ENCODE data around the gene APOA4.

Gene APOA4

GRCh38 chr11:116798368-116798767, 24.7 kb downstream of the APOA4 start:
- no peak for DNase-seq

GRCh38 chr11:116797816-116798215, 25.3 kb downstream of the APOA4 start:
- DNase-seq, result no peak

GRCh38 chr11:116796548-116796947, 26.6 kb downstream of the APOA4 start:
- no peak for DNase-seq

- no peak for DNase-seq
Observed at GRCh38 chr11:116794851-116795250, 28.3 kb downstream of the APOA4 start.

GRCh38 chr11:116793772-116794097, 29.4 kb downstream of the APOA4 start:
- no peak for DNase-seq

- no peak for DNase-seq
Observed at GRCh38 chr11:116792869-116793771, 30.0 kb downstream of the APOA4 start.

GRCh38 chr11:116792144-116792868, 30.8 kb downstream of the APOA4 start:
- no peak for DNase-seq

- DNase-seq, result no peak
Observed at GRCh38 chr11:116791813-116792143, 31.3 kb downstream of the APOA4 start, which contains the start of gene APOA5. TSS of gene APOA5 (minus strand) at chr11:116791879. CDS start at chr11:116791860, 19 bp downstream.

- peak; percentile 40 to 65 (median 59) for DNase-seq
Observed at GRCh38 chr11:116791002-116791812, 31.9 kb downstream of the APOA4 start.

GRCh38 chr11:116790167-116791001, 32.7 kb downstream of the APOA4 start:
- no peak for DNase-seq

- DNase-seq, result no peak
Observed at GRCh38 chr11:116788975-116789374, 34.1 kb downstream of the APOA4 start.

GRCh38 chr11:116788534-116788933, 34.6 kb downstream of the APOA4 start:
- no peak for DNase-seq

- DNase-seq, result peak; percentile 71 to 85 (median 80)
Observed at GRCh38 chr11:116787786-116788486, 35.2 kb downstream of the APOA4 start, which contains the start of gene ZPR1. TSS of gene ZPR1 (minus strand) at chr11:116788023. CDS start at chr11:116787990, 33 bp downstream.

GRCh38 chr11:116787436-116787785, 35.7 kb downstream of the APOA4 start:
- no peak for DNase-seq

- DNase-seq, result no peak
Observed at GRCh38 chr11:116786966-116787365, 36.1 kb downstream of the APOA4 start.

GRCh38 chr11:116786326-116786725, 36.8 kb downstream of the APOA4 start:
- no peak for DNase-seq

GRCh38 chr11:116782728-116783127, 40.4 kb downstream of the APOA4 start:
- DNase-seq, result no peak

- no peak for DNase-seq
Observed at GRCh38 chr11:116778556-116778955, 44.5 kb downstream of the APOA4 start.

- DNase-seq, result no peak
Observed at GRCh38 chr11:116777056-116777455, 46.0 kb downstream of the APOA4 start.

GRCh38 chr11:116776522-116776984, 46.6 kb downstream of the APOA4 start:
- DNase-seq, result no peak

GRCh38 chr11:116775975-116776374, 47.1 kb downstream of the APOA4 start:
- no peak for DNase-seq

GRCh38 chr11:116774661-116775060, 48.4 kb downstream of the APOA4 start:
- DNase-seq, result no peak

Data from NCI-H1417 (cell line).